C1 segment of cervical spinal cord (tissue), 14 donors: ENCODE results near the gene RPS6KA5.
"Not testable (repeated sequence)": the region's sequence is repeated elsewhere in the genome, so short reads cannot be mapped to it uniquely, and the experiment has no call there.

Experiments
- DNase-seq, 14 donors: peaks; one replicate each; lab custom pipeline; 2025; lab: John Stamatoyannopoulos, UW

Gene RPS6KA5

GRCh38 chr14:90940318-90940962 lies 120.0 kb downstream of the RPS6KA5 start:
- DNase-seq, result peak in 1 of 14 donors; percentile 38

- not testable (repeated sequence) for DNase-seq
Measured at GRCh38 chr14:90939252-90939795, 121.1 kb downstream of the RPS6KA5 start.

- DNase-seq, result no peak
Measured at GRCh38 chr14:90938615-90939014, 121.8 kb downstream of the RPS6KA5 start.

- DNase-seq, result peak in 1 of 14 donors; percentile 45
Measured at GRCh38 chr14:90936757-90937440, 123.5 kb downstream of the RPS6KA5 start.

- no peak for DNase-seq
Measured at GRCh38 chr14:90924621-90925340, 135.7 kb downstream of the RPS6KA5 start.

GRCh38 chr14:90922141-90922540 lies 138.3 kb downstream of the RPS6KA5 start:
- DNase-seq, result no peak

GRCh38 chr14:90911121-90911520 lies 149.3 kb downstream of the RPS6KA5 start:
- DNase-seq, result no peak

- no peak for DNase-seq
Measured at GRCh38 chr14:90907178-90907577, 153.3 kb downstream of the RPS6KA5 start.

GRCh38 chr14:90905531-90905930 lies 154.9 kb downstream of the RPS6KA5 start:
- no peak for DNase-seq

- peak in 6 of 14 donors; percentile 4 to 54 (median 14) for DNase-seq
Measured at GRCh38 chr14:90903101-90903500, 157.3 kb downstream of the RPS6KA5 start.

GRCh38 chr14:90900476-90901083 lies 159.9 kb downstream of the RPS6KA5 start:
- DNase-seq, result no peak

- no peak for DNase-seq
Measured at GRCh38 chr14:90897022-90897421, 163.4 kb downstream of the RPS6KA5 start.

- no peak for DNase-seq
Measured at GRCh38 chr14:90894241-90894640, 166.2 kb downstream of the RPS6KA5 start.

- DNase-seq, result no peak
Measured at GRCh38 chr14:90893510-90893909, 166.9 kb downstream of the RPS6KA5 start.

- no peak for DNase-seq
Measured at GRCh38 chr14:90892970-90893369, 167.5 kb downstream of the RPS6KA5 start.

GRCh38 chr14:90891326-90891725 lies 169.1 kb downstream of the RPS6KA5 start:
- no peak for DNase-seq

- no peak for DNase-seq
Measured at GRCh38 chr14:90890322-90891020, 170.0 kb downstream of the RPS6KA5 start.

GRCh38 chr14:90886297-90886815 lies 174.1 kb downstream of the RPS6KA5 start:
- no peak for DNase-seq

GRCh38 chr14:90883782-90884181 lies 176.7 kb downstream of the RPS6KA5 start:
- DNase-seq, result no peak

GRCh38 chr14:90883197-90883596 lies 177.2 kb downstream of the RPS6KA5 start:
- no peak for DNase-seq

GRCh38 chr14:90880282-90880681 lies 180.2 kb downstream of the RPS6KA5 start:
- DNase-seq, result no peak
